Left cardiac atrium (tissue), 4 donors: ENCODE results near the gene ZNF273. TPM values are rescaled to one million over a fixed set of nuclear protein-coding genes. Genes with fewer than 3 reads are reported as not detected.
"Not testable (repeated sequence)": the region's sequence is repeated elsewhere in the genome, so short reads cannot be mapped to it uniquely, and the experiment has no call there.

Experiments used
- ATAC-seq, 2 donors: fragments of 200-7000 bp; cut with Tn5 transposase; one replicate each; pipeline ENCODE4 v1.9.1; 2020; ENCODE audit warnings: mild to moderate bottlenecking in 2 of 2, moderate library complexity in 2 of 2
- DNase-seq: peaks from one replicate; pipeline ENCODE4 v3.0.0-alpha.2; 2020
- intact Hi-C, 2 donors: fragments of 100-400 bp; cut with DNase I; formaldehyde crosslinking; loops; one replicate each; pipeline versions ENCODE4 v1.14.1 to v1.15.1; 2022 to 2023
- long read RNA-seq: library from polyadenylated mRNA; unstranded; transcript quantifications from one replicate; pipeline ENCODE4 v2.0.0, GENCODE V29; 2021
- total RNA-seq, 2 donors: library from RNA; stranded (reverse); fragmentation: NEBNext Ultra II Directional; extraction: Animal tissue kit (Norgen Biotek cat#: 25700); gene quantifications; one replicate each; pipeline ENCODE4 v1.2.1, GENCODE V29; 2021
- donor health status: DM: no; HTN: yes; CAD: no.
- donor health status: DM: no; HTN: yes; CAD: no; lungs with severe emphysema.
- donor health status: DM: yes; HTN: yes; CAD: no.
- donor health status: Dilated cardiomyopathy.

Gene ZNF273
- 1 to 10 TPM; 2.3 to 2.7 TPM for total RNA-seq
- long read RNA-seq, partial matches to known transcripts, result 0 of 1 reads
- long read RNA-seq, other reads (novel, unspliced or antisense), result 1 of 1 reads

DNA sequence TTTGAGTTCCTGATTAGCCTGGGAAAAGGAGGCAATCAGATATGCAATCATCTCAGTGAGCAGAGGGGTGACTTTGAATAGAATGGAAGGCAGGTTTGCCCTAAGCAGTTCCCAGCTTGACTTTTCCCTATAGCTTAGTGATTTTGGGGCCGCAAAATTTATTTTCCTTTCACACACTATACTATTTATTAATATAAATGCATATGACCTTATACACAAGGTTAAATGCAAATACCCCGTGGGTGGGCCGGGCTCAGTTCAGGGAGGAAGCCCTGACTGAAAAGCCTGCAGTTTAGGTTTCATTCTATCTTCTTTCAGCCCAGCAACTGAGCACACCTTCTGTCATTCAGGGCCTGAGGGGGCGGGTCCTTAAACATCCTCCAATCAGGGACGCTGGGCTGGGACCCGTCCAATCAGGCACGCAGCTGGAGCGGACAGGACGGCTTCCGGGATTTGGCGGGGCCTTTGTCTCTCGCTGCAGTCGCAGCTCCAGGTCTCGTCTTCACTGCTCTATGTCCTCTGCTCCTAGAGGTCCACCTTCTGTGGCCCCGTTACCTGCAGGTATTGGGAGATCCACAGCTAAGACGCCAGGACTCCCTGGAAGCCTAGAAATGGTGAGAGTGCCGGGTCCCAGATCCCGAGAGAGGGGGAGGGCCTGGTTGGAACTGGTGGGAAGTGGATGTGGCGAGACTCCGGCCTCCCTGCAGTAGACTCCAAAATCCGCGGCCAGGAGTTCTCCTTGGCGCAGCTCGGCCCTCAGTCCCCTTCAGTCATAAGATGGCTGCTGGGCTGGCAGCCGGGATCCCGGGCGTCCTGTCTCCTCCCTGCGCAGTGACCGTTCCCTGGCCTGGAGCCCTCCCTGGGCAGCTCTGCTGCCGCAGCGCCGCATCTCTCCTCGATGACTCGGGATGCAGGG is at the start of gene ZNF273:
TSS of gene ZNF273 (plus strand) at position 468 of the 916 bp plus-strand sequence. CDS start at position 513, 45 bp downstream.
- DNase-seq, result peak; percentile 96
- intact Hi-C loops, result no loop called here
- ATAC-seq, result peak; percentile 99

- intact Hi-C loops, result no loop called here
- ATAC-seq (no peak), DNase-seq (no peak)
These were observed 49.4 kb upstream of the ZNF273 start for GRCh38 chr7:64853679-64854078.

GRCh38 chr7:64854969-64855368 is 48.1 kb upstream of the ZNF273 start:
- intact Hi-C loops, result no loop called here
- ATAC-seq, result no peak
- DNase-seq, result no peak

GRCh38 chr7:64863021-64863420 is 40.1 kb upstream of the ZNF273 start:
- DNase-seq (no peak), ATAC-seq (no peak)
- intact Hi-C loops, result no loop called here

- DNase-seq, intact Hi-C loops, ATAC-seq: not testable (repeated sequence)
These were observed 39.5 kb upstream of the ZNF273 start for GRCh38 chr7:64863530-64863929.

- ATAC-seq (no peak), DNase-seq (no peak)
- intact Hi-C loops, result no loop called here
These were observed 39.1 kb upstream of the ZNF273 start for GRCh38 chr7:64863969-64864368.

DNA sequence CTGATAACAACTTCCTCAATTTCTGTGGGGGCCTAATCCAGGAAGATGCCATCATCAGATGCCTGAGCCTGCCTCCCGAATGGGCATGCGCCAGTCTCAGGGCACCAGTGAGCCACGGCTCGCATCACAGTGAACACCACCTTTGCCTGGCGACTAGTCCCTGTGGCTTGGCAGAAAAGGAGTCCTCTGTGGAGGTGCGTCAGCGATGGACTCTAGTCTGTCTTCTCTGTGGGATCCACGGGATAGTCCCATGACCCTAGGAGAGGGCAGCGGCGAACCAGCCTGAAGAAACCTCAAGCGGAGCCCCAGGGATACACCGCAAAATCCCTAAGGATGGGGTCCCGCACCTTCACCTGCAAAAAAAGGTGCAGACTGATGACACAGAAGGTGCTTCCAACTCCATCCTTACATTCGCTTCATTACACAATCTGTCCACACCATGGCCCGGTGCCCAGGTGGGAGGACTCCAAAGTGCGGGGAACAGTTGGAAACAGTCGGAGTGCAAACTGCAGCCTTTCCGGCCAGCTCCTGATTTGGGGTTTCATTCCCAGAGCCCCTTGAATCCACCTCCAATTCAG is 35.1 kb upstream of the ZNF273 start:
- intact Hi-C loops, result no loop called here
- DNase-seq (no peak), ATAC-seq (no peak)

- intact Hi-C loops, result no loop called here
- DNase-seq (no peak), ATAC-seq (no peak)
These were observed 34.6 kb upstream of the ZNF273 start for GRCh38 chr7:64868499-64868898.

- DNase-seq (no peak), ATAC-seq (no peak)
- intact Hi-C loops, result no loop called here
These were observed 33.9 kb upstream of the ZNF273 start for GRCh38 chr7:64869121-64869725.

- intact Hi-C loops, result no loop called here
- DNase-seq (no peak), ATAC-seq (no peak)
These were observed 33.0 kb upstream of the ZNF273 start for GRCh38 chr7:64869912-64870562.

DNA sequence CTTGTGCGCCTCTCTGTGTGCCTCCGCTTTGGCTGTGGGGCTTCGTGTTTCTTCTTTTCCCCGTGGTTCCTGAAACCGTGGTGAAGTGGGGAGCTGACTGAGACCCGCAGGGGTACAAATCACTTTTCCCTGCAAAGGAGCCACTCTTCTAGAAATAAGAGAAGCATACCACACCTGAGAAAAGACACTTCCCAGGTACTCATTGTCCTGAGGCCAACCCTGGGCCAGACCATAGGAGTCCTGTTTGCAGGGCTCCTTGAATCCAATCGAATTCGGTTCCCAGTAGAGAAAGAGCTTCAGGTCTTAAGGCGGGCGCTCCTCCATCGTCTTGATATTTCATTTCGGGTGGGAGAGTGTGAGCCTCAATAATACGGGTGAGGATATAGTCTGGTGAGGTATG is 32.4 kb upstream of the ZNF273 start:
- intact Hi-C loops, result no loop called here
- DNase-seq (no peak), ATAC-seq (no peak)

- ATAC-seq, result no peak
- no peak for DNase-seq
- intact Hi-C loops, result no loop called here
These were observed 31.3 kb upstream of the ZNF273 start for GRCh38 chr7:64871761-64872160.

DNA sequence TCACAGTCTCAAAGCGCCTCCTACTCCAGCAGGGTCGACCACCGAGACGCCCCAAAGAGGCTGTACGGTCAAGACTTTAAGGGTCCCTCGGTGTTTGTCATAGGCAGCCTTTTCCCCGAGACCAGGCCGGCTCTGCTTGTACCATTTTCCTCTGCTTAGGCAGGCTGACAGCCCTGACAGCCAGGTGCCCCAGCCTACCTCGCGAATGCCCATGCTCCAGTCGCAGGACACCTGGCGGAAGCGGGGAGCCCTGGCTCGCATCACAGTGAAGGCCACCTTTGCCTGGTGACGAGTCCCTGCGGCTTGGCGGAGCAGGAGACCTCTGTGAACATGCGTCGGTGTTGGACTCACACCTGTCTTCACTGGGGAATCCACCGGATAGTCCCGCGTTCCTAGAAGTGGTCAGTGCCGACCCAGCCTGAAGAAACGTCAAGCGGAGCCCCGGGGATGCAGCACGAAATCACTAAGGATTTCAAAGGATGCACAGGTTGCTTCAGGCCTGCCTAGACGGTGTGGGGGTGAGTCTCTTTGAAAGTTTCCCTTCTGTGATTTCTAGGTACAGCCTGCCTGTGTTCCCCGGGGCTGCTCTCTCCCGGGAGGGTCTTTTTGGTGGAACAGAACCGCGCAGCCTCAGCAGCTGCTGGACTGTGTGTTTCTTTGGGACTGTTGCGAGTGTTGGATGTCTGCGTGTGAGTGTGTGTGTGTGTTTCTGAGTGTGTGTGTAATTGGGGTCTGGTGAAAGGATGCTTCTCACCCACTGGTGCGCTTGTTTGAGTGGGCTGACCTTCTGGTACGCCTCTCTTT is 30.5 kb upstream of the ZNF273 start:
- ATAC-seq (no peak), DNase-seq (no peak)
- intact Hi-C loops, result no loop called here

GRCh38 chr7:64873155-64873500 is 29.9 kb upstream of the ZNF273 start:
- DNase-seq, result no peak
- ATAC-seq, result no peak
- intact Hi-C loops, result no loop called here

GRCh38 chr7:64873517-64873916 is 29.6 kb upstream of the ZNF273 start:
- ATAC-seq (no peak), DNase-seq (no peak)
- intact Hi-C loops, result no loop called here

DNA sequence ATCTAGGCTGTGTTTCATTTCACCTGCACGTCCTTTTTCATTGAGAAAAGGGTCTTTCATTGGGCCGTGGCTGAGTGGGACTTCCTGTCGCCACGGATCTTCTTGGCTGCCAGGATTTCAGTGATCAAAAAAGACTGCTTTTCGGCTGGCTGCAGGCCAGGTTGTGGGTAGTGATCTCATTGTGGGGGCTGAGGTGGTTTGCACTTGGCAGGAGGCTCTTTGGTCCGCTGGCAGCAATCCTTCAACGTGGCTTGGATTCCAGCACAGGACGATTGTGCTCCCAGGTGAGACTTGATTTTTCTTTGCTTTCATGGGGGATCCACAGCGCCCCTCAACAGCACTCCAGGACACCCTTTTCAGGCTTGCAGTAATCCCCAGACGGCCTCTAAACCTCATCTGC is 29.0 kb upstream of the ZNF273 start:
- ATAC-seq, result no peak
- no peak for DNase-seq
- intact Hi-C loops, result no loop called here

GRCh38 chr7:64874562-64875250 is 28.4 kb upstream of the ZNF273 start:
- DNase-seq (no peak), ATAC-seq (no peak)
- intact Hi-C loops, result no loop called here

DNA sequence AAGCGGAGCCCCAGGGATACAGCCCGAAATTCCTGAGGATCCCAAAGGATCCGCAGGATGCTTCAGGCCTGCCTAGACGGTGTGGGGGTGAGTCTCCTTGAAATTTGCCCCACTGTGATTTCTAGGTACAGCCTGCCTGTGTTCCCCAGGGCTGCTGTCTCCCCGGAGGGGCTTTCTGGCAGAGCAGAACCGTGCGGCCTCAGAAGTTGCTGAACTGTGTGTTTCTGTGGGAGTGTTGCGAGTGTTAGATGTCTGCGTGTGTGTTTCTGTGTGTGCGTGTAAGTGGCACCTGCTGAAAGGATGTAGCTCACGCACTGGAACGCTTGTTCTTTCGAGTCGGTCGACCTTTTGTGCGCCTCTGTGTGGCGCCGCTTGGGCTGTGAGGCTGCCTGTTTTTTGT is 27.8 kb upstream of the ZNF273 start:
- DNase-seq, result no peak
- no peak for ATAC-seq
- intact Hi-C loops, result no loop called here
